ENCODE results near the gene SLCO4A1.

The SLCO4A1 gene

DNA sequence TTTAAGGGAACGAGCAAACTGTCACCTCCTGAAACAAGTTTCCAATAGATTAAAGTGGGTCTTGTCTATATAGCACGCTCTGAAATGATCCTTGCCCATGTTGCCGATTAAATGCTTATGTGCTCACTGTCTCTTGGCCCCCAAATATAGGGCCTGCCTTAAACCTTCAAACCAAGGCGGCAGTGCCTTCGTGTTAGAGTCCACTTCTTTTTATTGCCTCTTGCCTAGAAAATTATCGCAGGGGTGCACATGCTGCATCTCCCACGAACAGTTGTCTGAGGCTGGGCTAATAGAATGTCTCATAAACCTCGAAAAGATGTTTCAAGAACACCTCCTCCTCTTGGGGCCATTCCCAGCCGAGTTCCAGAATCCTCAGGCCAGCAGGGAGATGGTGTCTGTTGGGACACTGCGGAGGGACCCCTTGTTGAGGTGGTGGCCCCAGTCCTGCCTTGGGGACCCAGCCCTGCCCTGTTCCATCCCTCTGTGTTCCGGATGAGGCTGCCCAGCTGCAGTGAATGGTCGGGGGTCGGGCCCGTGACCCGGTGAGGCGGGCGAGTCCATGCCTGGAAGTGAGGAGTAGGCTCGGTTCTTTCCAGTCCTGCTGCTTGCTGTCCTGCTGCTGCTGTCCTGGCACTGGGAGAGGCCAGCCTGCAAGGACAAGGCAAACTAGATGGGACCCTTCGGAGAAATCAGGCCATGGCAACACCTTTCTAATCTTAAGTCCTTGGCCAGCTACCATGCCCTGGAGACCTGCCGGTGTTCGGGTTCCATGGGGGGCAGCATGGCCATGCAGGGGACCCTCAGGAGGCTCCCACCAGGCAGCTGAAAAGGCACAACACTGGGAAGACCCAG, 34.7 kb upstream of the SLCO4A1 start:
- no peak for DNase-seq (ENCODE audit: low spot score)

DNA sequence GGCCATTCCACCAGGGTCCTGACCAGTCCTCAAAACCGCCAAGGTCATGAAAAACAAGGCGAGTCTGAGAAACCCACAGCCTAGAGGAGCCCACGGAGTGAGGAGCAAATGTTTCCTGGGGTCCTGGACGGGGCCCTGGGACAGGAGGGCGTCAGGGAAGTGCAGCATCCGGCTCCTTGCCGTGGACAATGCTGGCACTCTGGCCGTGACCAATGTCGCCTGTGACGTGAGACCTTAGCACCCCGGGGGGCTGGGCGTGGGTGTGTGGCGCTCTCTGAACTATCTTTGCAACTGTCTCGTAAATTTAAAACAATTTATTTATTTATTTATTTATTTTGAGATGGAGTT, 34.1 kb upstream of the SLCO4A1 start:
- DNase-seq (ENCODE audit: low spot score): no peak

- DNase-seq (ENCODE audit: low spot score): no peak
Measured at GRCh38 chr20:62609279-62609720, 33.0 kb upstream of the SLCO4A1 start.

DNA sequence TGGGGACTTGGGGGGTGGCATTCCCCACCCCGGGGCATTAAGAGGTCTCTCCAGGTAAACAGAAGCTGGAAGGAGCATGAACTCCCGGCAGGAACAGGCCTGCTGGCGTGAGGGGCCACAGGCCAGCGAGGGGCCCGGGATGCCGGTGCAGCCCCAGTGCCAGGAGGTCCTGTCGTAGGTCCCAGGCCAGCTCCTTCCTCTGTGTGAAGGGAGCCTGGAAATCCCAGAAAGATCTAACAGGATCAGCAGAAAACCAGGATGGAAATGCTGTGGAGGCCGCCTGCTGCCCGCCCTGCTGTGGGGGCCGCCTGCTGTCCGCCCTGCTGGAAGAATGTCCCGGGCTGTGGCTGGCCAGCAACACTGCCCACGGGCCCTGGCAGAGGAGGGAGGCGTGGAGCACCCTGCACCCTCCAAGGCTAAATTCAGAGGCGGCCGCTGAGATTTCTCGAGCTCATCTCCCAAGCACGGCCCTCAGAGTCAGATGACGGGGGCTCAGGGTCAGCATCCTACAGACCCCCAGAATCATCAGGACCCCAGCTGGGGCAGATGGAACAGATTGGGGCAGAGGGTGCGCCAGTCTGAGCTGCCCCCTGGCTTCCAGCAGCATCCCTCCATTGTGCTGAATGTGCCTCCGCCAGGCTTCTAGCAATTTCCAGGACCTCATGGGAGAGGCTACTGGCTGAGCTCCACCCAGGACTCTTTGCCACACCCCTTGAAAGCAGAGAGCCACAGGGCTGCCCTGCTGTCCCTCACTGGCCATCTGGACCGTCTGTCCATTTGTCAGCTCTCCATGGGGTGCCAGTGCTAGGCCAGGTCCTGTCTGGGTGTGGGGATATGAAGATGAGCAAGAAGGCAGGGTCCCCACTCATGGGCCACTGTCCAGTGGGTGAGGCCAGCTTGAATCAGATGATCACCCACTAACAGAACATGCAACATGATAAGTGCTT, 32.2 kb upstream of the SLCO4A1 start:
- no peak for DNase-seq (ENCODE audit: low spot score)

DNA sequence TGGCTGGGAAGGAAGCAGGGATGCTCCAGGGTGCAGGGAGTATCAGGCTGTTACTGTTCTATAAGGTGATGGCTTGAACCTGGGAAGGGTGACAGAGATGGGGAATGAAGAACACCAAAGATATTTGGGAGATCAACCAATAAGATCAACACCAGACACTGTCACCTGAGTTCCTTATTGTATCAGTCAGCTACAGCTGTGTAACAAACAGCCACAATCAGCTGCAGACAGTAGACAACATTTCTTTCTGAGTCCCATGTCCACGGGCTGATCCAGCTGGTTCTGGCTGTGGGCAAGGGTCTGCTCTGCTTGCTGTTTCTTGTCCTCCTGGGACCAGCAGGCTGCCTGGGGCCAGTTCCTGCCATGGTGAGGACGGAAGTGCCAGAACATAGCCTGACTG, 31.3 kb upstream of the SLCO4A1 start:
- no peak for DNase-seq (ENCODE audit: low spot score)

GRCh38 chr20:62611819-62612218, 30.5 kb upstream of the SLCO4A1 start:
- no peak for DNase-seq (ENCODE audit: low spot score)

DNA sequence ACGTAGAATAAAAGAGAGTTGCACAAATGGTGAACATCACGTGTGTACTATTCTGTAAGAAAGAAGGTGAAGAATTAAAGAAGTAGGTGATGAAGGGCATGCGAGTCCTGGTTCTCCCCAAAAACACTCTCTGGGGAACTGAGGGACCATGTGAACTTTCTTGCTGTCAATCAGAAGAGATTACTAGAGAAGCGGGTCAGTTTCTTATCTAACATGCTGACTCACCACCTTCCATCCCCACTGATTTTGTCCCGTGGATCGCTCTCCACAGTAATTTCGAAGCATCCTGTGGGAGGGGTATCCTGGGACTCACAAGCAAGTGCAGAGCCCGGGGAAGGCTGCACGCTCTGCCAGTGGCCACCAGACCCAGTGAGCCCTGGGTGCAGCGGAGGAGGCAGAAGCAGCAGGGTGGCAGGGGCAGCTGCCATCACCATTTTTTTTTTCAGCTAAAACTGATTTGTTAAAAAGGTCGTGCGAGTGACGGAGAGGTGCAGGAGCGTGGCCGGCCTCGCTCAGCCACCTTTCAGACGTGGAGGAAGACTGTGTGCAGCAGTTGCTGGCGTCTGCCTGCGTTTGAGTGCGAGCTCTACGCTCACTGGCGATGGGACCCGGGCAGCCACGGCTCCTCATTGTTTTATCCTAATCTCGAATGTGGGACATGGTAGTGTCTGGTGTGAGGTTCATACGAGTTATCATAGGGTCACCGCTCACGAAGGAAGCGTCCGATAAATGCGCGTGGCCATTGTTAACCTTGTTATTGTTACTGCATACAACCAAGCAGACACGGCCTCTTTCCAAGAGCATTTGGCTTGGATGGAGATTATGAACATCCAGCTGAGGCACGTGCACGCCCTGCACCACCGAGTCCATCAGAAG, 28.0 kb upstream of the SLCO4A1 start:
- no peak for DNase-seq (ENCODE audit: low spot score)

DNA sequence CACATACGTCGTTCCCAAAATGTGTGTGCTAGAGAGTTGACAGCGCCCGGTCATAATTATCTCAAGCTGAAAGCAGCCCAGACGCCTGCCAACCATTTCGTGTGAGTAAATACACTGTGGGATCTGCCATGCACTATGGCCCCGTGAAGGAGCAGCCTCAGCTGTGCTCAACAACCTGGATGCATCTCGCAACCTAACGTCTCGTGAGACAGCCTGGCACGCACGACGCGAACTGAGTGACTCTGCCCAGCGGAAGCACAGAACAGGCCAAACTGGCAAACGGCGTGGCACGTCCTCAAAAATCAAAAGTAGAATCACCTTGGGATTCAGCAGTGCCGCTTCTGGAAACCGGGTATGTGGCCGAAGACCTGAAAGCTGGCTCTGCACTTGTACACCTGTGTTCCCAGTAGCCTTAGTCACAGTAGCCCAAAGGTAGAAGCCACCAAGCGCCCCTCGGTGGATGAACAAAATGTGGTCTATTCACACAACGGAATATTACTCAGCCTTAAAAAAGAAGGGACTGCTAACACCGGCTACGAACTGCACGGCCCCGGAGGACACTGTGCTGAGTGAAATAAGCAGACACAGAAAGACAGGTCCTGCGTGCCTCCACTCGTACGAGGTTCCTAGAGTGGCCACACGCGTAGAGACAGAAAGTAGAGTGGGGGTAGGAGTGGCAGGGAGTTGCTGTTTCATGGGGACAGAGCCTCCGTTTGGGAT, 27.2 kb upstream of the SLCO4A1 start:
- DNase-seq (ENCODE audit: low spot score): no peak

GRCh38 chr20:62615750-62616251, 26.5 kb upstream of the SLCO4A1 start:
- no peak for DNase-seq (ENCODE audit: low spot score)

DNA sequence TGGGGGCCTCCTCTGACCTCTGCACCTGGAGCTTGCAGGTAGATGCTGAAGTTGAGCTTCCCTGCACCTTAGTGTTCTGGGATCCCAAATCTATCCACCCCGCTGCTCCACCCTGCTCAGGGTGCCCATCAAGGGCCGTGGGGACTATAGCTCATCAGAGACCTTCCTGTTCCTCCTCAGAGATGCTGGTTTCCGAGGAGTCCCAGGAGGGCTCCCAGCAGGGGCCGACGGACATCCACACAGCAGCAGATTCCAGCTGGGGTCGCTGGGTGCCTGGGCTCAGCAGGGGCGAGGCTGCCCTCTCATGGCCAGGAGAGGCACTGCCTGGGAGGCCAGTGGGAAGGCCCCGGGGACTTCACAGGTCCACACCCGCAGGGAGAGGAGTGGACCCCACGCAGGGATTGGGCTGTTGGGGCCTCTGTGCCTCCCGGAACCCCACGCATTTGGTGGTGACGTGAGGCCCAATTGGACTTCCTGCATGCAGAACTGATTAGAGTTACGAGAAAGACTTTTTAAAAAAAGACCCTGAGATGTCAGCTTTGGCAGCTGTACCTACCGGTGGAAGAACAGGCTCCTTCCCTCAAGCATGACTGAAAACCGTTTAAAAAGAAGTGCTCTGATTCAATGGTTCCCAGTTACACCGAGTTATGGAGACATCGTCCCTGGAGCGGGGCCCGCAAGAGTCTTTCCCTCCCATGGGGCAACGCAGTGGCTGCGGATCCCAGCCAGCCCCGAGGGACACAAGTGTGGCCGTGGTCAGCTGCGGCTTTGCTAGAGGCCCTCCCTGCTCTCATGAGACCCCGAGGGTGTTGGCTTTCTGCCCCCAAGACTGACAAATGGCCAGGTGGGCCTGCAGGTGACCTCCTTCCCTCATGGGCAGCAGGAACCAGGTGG, 25.3 kb upstream of the SLCO4A1 start:
- peak; percentile 75 for DNase-seq (ENCODE audit: low spot score)

DNA sequence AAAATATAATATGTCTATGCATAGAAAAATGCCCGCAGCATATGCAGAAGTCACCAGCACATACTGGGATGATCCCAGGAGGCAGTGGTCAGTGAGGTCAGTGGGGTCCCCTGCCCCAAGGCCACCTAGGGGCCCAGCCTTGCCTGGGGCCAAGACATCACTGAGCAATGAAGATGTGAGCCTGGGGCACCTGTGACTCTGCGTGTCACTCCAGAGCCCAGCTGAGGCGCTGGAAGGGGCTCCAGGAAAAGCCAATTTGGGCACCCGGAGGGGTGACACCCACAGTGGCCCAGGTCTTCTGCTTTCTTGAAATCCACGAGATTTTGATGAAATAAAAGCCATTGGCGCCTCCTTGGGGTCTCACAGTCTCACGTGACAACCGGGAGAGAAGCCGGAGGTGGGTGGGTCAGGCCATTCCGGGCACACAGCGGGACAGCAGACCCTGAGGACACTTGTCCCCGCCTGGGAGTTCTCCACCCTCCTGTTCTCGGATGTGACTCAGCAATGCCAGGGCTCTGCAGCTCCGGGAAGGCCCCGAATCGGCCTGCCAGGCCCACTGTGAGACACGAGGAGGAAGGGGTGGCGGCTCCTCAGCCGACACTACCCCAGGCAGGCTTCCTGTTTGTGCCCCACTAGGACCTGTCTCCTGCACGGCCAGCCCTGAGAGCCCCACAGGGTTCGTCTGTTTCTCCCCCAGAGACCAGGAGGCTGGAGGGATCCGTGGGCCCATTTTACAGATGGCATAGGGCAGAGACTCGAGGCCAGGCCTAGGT, 24.4 kb upstream of the SLCO4A1 start:
- DNase-seq (ENCODE audit: low spot score): peak; percentile 75

GRCh38 chr20:62618611-62619529, 23.4 kb upstream of the SLCO4A1 start:
- DNase-seq (ENCODE audit: low spot score): peak; percentile 78

GRCh38 chr20:62620625-62621024, 21.7 kb upstream of the SLCO4A1 start:
- DNase-seq (ENCODE audit: low spot score): no peak

- DNase-seq (ENCODE audit: low spot score): no peak
Measured at GRCh38 chr20:62621251-62622110, 20.8 kb upstream of the SLCO4A1 start.

DNA sequence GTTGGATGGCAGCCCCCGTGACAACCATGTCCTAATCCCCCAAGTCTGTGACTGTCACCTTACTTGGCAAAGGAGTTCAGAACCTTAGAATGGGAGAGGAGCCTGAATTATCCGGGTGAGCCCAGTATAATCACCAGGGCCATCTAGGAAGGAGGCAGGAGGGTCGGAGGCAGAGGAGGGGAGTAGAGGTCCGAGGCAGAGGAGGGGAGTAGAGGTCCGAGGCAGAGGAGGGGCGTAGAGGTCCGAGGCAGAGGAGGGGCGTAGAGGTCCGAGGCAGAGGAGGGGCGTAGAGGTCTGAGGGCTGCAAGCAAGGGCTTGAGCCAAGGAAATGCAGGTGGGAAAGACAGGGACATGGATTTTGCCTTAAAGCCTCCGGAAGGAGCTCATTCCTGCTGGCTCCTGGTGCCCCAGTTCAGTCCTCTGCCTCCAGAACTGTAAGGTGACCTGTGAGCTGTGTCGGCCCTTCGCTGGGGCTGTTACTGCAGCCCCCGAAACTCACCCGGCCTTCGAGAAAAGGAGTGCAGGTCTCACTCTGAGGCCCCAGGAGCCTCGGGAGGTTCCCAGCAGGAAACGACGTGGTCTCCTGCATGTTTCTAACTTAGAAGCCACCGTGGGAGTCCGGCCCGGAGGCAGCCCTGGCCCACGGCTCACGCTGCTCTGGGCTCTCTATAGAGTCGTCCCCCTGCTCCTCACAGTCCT, 20.0 kb upstream of the SLCO4A1 start:
- DNase-seq (ENCODE audit: low spot score): no peak

DNA sequence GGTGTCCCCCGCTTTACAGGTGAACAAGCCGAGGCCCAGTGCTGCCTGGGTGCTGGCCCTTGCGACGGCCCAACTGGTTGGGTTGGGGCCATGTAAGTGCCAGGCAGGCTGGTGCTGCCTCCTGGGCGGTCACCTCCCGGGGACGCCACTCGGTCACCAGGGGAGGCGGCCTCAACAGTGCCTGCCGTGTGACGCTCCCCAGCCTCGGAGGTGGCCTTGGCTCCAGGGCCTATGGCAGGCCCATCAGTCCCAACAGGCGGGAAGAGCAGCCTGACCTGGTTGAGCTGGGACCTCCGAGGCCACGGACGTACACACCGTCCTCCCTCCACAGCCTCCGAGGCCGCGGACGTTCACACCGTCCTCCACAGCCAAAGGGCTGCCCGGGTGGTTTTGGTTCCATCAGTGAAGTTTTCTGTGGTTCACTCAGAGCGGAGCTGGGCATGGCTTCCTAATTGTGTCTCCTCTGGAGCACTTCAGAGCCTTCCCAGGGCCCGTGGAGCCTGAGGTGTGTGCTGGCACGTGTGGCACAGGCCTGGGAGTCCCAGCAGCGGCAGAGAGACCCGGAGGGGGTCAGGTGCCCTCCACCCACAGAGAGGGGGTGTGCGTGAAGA, 19.3 kb upstream of the SLCO4A1 start:
- no peak for DNase-seq (ENCODE audit: low spot score)
